Measurements from ENCODE around the gene DDX42.

DDX42 gene
- 101 to 142 (median 129) reads per million in 4 donors for total RNA-seq

DNA sequence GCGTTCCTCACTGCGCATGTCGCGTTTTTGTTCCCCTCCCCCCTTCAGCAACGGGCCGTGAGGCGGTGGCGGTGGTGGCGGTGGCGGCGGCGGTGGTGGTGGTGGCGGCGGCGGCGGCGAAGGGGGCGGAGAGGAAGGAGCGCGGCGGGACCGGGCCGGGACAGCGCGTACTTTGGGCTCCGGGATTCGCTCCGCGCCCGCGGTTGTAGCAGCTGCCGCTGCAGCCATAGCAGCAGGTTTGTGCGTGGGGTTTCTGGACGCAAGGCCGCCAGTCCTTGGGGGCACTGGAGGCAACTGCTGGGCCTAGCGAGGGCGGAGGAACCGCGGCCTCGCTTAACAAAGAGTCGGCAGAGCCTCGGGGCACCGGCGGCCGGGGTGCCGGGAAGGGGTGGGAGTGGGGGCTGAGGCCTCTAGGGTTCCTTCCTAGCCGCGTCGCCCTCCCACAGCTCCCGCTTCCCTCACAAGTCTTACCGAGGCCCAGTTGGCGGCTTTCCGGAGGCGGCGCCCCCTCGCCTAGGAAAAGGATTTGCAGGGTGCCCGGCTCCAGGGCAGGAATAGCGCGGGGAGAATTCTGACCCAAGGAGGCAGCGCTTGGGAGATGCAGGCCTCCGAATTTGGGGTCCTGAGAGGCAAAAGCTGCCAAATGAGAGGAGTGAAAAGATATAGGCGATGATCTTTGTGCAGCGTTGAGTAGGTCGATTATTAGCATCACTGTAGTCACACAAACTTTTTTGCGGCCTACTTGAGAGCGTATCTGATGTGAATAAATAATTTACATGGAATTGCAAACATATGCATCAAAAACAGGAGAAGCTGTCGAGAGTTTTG is at the start of gene DDX42:
TSS of gene DDX42 (plus strand) at position 30 of the 828 bp plus-strand sequence. CDS start 12,880 bp downstream, outside the sequence.
- DNase-seq, result peak in 2 of 5 donors; percentile 83 to 84

- no peak for DNase-seq
Observed at GRCh38 chr17:63735691-63736090, 38.3 kb upstream of the DDX42 start.

DNA sequence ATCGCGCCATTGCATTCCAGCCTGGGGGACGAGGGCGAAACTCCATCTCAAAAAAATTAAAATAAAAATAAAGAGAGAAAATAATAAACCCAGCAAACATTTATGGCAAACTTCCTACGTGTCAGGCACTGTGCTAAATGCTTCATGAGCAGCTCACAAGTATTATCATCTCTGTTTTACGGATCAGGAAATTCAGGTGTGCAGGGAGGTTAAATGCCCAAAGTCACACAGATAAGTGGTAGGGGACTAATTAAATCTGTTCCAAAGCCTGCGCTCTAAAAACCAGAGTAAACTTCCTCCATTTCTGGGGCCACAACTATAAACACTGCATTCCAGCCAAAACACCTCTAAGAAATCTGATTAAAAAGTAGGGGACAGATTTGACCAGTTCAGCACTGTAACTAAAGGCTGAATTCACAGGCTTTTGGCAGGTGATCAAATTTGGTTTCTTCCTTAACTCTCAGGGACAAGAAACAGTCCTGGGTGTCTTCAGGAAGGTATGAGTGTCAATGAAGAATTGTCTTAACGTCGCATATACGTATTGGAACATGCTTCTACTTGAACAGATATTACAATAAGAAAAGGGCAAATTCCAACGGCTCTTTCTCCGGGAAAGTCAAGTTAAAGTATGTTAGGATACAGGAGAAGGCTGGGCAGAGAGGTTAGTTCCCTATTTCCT is 33.4 kb upstream of the DDX42 start:
- no peak for DNase-seq

- DNase-seq, result no peak
Observed at GRCh38 chr17:63741143-63741407, 32.9 kb upstream of the DDX42 start.

- DNase-seq, result peak; percentile 98 to 99 (median 99)
Observed at GRCh38 chr17:63741408-63742173, 32.4 kb upstream of the DDX42 start, which contains the start of gene STRADA. TSS of gene STRADA (minus strand) at chr17:63741799. CDS start at chr17:63728369, 13,430 bp downstream.

DNA sequence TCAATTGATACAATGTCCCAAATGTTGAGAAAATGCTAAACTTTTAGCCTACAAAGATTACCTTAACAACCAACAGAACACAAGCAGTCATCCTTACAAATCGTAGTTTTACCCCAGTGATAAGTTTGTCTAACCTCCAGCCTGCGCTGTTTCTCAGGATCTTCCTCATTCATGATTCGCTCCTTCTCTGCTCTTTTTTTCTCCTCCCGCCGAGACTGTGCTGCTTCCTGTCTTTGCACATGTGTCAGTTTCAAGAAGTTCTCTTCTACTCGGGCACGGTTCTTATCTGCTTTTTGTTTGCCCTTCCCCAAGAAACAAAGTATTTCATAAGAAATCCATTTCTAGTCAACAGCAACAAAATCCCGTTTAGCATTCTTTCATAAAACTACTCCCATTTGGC is 22.2 kb upstream of the DDX42 start:
- DNase-seq, result peak in 1 of 5 donors; percentile 44

DNA sequence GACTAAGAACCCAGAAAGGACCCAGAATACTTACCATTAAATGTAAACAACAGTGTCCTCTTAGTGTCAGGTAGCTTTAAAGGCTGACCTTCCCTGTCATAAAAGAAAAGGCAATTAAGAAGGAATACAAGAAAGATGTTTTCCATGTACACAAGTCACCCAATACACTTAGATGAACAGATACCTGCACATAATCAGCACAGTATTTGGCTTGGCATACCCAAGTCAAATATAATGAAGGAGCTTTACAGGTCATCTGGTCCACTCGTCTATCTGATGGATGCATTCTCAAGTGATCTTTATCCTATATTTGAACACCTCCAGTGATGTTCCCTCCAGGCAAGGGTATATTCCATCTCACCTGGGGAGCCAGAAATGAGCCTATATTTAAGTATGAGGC is 21.3 kb upstream of the DDX42 start:
- DNase-seq, result no peak

DNA sequence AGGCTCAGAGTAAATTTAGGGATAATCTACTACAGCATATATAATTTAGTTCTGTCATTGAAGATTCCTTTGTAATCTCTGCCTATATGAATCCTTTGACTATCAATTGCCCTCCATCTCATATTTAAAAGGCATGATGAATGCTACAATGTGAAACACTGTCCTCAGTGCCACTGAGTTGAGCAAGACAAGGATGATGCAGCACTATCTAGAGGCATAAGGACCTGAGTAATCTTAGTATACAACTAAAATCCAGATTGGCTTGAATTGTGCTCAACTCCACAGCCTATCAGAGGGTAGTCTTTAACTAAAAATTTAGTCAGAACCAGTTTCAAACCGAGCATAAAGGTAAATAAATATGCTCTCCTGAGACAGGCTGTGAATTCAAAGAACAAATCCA is 20.8 kb upstream of the DDX42 start:
- no peak for DNase-seq

- no peak for DNase-seq
Observed at GRCh38 chr17:63754046-63754445, 19.9 kb upstream of the DDX42 start.

DNA sequence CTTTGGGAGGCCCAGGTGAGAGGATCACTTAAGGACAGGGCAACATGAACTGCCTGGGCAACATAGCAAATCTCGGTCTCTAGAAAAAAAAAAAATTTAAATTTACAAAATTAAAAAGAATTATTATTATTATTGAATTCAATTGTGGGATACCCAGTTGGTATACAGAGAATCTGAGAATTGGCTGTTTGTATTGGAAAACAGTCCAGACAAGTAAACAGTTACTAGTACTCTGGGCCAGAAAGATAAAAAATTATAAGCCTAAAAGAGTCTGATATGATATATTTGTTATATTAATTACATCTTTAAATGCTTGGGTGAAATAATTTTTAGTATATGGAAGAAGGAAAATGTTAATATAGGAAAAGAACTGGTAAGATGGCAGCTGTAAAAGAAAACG is 15.5 kb upstream of the DDX42 start:
- DNase-seq, result no peak

DNA sequence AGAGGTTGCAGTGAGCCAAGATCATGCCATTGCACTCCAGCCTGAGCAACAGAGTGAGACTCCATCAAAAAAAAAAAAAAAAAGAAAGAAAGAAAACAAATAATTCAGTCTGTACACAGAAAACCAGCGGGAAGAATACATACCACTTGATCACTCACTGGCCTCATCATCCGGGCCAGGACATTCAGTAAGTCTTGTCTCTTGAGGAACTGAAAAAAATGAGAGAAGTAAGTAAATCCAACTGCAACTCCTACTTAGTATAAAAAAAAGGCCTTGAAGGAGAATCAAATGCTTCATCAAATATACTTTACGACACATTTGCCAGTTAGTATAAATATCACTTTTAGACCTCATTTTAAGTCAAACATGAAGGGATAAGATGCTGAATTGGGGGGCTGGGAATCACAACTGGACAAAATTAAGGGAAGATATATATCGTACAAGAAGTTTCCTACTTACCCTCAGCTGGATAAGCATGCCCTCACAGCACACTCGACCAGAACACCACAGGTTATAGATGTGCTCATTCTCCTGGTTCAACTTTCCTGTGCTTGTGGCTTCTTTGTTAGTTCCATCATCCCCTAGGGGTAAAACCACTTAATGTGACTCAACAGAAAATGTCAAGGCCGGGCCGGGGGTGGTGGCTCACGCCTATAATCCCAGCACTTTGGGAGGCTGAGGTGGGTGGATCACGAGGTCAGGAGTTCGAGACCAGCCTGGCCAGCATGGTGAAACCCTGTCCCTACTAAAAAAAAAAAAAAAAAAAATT is 13.0 kb upstream of the DDX42 start:
- DNase-seq, result no peak

GRCh38 chr17:63762161-63763078 is 11.6 kb upstream of the DDX42 start:
- DNase-seq, result no peak

GRCh38 chr17:63764716-63765115 is 9.3 kb upstream of the DDX42 start:
- DNase-seq, result no peak

- no peak for DNase-seq
Observed at GRCh38 chr17:63766754-63767153, 7.2 kb upstream of the DDX42 start.

DNA sequence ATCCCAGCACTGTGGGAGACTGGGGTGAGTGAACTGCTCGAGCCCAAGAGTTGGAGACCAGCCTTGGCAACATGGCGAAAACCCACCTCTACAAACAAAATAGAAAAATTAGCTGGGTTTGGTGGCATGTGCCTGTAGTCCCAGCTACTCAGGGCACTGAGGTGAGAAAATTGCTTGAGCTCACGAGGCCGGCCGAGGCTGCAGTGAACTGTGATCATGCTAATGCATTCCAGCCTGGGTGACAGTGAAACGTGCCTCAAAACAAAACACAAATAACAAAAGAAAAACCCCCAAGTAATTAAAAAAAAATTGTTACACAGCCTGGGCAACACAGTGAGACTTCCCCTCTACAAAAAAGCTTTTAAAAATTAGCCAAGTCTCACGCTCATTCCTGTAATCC is 5.5 kb upstream of the DDX42 start:
- DNase-seq, result no peak

DNA sequence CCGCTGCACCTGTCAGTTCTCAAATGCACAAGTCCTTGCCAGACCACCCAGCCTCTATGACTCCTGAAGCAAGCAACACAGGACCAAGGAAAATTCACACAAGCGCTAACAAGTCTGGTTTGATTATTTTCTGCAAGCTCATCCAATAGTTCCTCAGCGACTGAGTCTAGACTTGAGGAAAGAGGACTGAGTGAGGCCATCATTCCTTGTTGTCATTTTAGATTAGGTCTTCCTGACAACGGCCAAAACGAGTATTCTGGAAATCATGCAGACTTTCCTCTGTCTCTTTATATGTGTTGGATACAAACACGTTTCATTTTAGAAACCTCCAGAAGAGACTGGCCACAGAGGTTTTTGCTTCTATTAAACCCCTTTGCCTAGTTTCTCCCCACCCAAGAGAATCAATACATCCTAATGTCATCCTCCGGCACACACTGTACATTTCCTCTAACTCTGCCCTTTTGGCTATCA is 1.1 kb upstream of the DDX42 start:
- DNase-seq, result no peak

GRCh38 chr17:63773272-63774140 is 464 bp upstream of the DDX42 start, which contains the start of gene CCDC47:
TSS of gene CCDC47 (minus strand) at chr17:63773597. CDS start at chr17:63766175, 7,422 bp downstream.
- DNase-seq, result peak; percentile 97 to 99 (median 98)

DNA sequence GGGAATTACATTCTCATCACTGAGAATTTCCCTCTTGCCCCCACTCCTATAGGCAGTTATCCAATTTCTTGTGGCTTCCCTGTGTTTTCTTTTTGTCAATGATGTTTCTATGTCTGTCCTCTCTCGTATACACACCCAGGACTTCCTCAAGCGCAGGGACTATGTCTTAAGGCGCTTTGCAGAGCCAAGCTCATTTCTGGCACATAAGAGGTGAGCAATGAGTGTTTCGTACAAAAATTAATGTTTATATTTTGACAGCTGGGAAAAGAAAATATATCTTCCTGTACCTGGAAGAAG is 947 bp downstream of the DDX42 start:
- peak in 1 of 5 donors; percentile 16 for DNase-seq

DNA sequence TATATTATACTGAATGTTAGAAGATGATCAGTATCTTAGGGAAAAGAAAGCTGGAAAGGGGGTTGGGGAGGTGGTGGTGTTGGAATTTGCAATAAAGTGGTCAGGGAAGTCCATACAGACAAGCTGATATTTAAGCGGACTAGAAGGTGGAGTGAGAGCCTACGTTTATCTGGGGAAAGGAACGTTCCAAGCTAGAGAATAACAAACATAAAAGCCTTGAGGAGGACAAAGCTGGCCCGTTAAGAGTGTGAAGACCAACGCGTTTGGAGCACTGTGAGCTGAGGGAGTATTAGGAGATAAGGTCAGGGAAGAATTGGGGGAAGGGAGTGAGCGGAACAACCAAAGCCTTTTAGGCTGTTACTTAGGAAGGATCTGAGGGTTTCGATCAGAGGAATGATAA is 1.4 kb downstream of the DDX42 start:
- no peak for DNase-seq

DNA sequence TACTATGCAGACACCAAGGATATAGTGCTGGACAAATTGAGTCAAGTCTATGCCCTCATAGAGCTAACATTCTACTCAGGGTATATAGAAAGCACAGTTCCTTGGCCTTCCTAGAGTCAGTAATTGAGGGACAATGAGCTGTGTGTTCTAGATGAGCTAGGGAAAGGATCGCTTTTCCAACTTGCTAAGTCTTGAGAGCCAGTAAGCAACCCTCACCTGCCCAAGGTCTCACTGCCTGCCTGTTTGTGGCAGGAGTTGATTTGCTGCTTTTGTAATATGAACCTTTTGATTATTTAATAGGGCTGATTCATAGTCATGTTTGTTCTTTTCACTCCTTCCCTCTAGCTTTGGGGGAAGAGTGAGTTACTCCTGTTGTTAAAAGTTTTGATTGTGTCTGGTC is 6.5 kb downstream of the DDX42 start:
- no peak for DNase-seq

Data from T-helper 1 cell (primary cell).